Liver (tissue), 9 donors: ENCODE results near the gene TSHZ2. TPM values are rescaled to one million over a fixed set of nuclear protein-coding genes. Genes with fewer than 3 reads are reported as not detected.

ENCODE experiments used
- DNase-seq: peaks from one replicate; pipeline ENCODE4 v3.0.0-alpha.2; 2017; ENCODE audit warnings: low spot score
- H3K27ac ChIP-seq, 2 donors: one replicate each; pipeline ENCODE4 v1.7.0; 2013; ENCODE audit warnings: inconsistent platforms in 2 of 2, low read length in 2 of 2, control low read depth in 1 of 2, low read depth in 1 of 2, mild to moderate bottlenecking in 1 of 2
- H3K27me3 ChIP-seq, 4 donors: one replicate each; pipeline versions ENCODE4 v1.6.1 to v1.7.0; 2013; ENCODE audit warnings: low read length in 3 of 4, inconsistent platforms in 1 of 4, mild to moderate bottlenecking in 1 of 4, moderate library complexity in 1 of 4; ENCODE audit not compliant: control insufficient read depth in 4 of 4, insufficient read depth in 4 of 4
- H3K36me3 ChIP-seq, 4 donors: one replicate each; pipeline versions ENCODE4 v1.6.1 to v1.7.0; 2013; ENCODE audit warnings: low read length in 3 of 4, mild to moderate bottlenecking in 3 of 4, low read depth in 1 of 4, moderate library complexity in 1 of 4; ENCODE audit not compliant: control insufficient read depth in 4 of 4, insufficient read depth in 3 of 4
- H3K4me1 ChIP-seq, 4 donors: one replicate each; pipeline versions ENCODE4 v1.6.1 to v1.7.0; 2013; ENCODE audit warnings: low read length in 3 of 4, mild to moderate bottlenecking in 3 of 4, moderate library complexity in 1 of 4; ENCODE audit not compliant: control insufficient read depth in 4 of 4, insufficient read depth in 4 of 4
- H3K4me3 ChIP-seq, 3 donors: one replicate each; pipeline versions ENCODE4 v1.6.1 to v1.7.0; 2013; ENCODE audit warnings: low read length in 3 of 3, control low read depth in 1 of 3, low read depth in 1 of 3, mild to moderate bottlenecking in 1 of 3
- H3K9ac ChIP-seq, 2 donors: one replicate each; pipeline ENCODE4 v1.7.0; 2013; ENCODE audit warnings: low read length in 2 of 2, mild to moderate bottlenecking in 2 of 2, moderate library complexity in 2 of 2, control low read depth in 1 of 2, low read depth in 1 of 2
- H3K9me3 ChIP-seq, 4 donors: one replicate each; pipeline versions ENCODE4 v1.6.1 to v1.7.0; 2013; ENCODE audit warnings: low read length in 3 of 4; ENCODE audit not compliant: control insufficient read depth in 4 of 4
- ATF3 ChIP-seq: IDR thresholded peaks from 2 replicates; pipeline ENCODE4 v1.6.1; 2016; ENCODE audit warnings: antibody characterized with exemption
- CTCF ChIP-seq: fragments of 150-350 bp; IDR thresholded peaks from 2 replicates; pipeline ENCODE4 v1.5.1; 2017; ENCODE audit warnings: improper control_type of control experiment, low read depth, low read length; ENCODE audit not compliant: missing input control
- EGR1 ChIP-seq, 2 donors: IDR thresholded peaks; 2 replicates each; pipeline ENCODE4 v1.6.1; 2016 to 2018; ENCODE audit warnings: antibody characterized with exemption in 2 of 2, low read depth in 2 of 2
- FOXA1 ChIP-seq: IDR thresholded peaks from 2 replicates; pipeline ENCODE4 v1.6.1; 2016; ENCODE audit warnings: antibody characterized with exemption
- FOXA2 ChIP-seq: IDR thresholded peaks from 2 replicates; pipeline ENCODE4 v1.6.1; 2016; ENCODE audit warnings: antibody characterized with exemption
- GABPA ChIP-seq, 2 donors: IDR thresholded peaks in 1 of 2; conservative IDR thresholded peaks in 1 of 2; 2 replicates each; pipeline ENCODE4 v1.6.1; 2016; ENCODE audit warnings: antibody characterized with exemption in 2 of 2, mild to moderate bottlenecking in 1 of 2, moderate library complexity in 1 of 2
- HNF4A ChIP-seq, 2 donors: conservative IDR thresholded peaks; 2 replicates each; pipeline ENCODE4 v1.6.1; 2016; ENCODE audit warnings: antibody characterized with exemption in 2 of 2, mild to moderate bottlenecking in 2 of 2
- HNF4G ChIP-seq: IDR thresholded peaks from 2 replicates; pipeline ENCODE4 v1.6.1; 2016; ENCODE audit warnings: antibody characterized with exemption
- JUND ChIP-seq, 2 donors: IDR thresholded peaks; 2 replicates each; pipeline ENCODE4 v1.6.1; 2016; ENCODE audit warnings: antibody characterized with exemption in 2 of 2
- MAX ChIP-seq: IDR thresholded peaks from 2 replicates; pipeline ENCODE4 v1.6.1; 2016; ENCODE audit warnings: antibody characterized with exemption
- NR2F2 ChIP-seq: IDR thresholded peaks from 2 replicates; pipeline ENCODE4 v1.6.1; 2016; ENCODE audit warnings: antibody characterized with exemption
- RAD21 ChIP-seq, 2 donors: IDR thresholded peaks; 2 replicates each; pipeline ENCODE4 v1.6.1; 2016; ENCODE audit warnings: antibody characterized with exemption in 2 of 2, mild to moderate bottlenecking in 2 of 2
- REST ChIP-seq: IDR thresholded peaks from 2 replicates; pipeline ENCODE4 v1.6.1; 2016; ENCODE audit warnings: antibody characterized with exemption, mild to moderate bottlenecking
- RXRA ChIP-seq, 2 donors: IDR thresholded peaks; 2 replicates each; pipeline ENCODE4 v1.6.1; 2017 to 2018; ENCODE audit warnings: antibody characterized with exemption in 2 of 2, mild to moderate bottlenecking in 1 of 2
- SP1 ChIP-seq: IDR thresholded peaks from 2 replicates; pipeline ENCODE4 v1.6.1; 2018; ENCODE audit warnings: antibody characterized with exemption, mild to moderate bottlenecking
- ZBTB33 ChIP-seq: IDR thresholded peaks from 2 replicates; pipeline ENCODE4 v1.6.1; 2016; ENCODE audit warnings: antibody characterized with exemption
- WGBS: extraction: QIAGEN DNeasy Blood & Tissue Kit; methylation state at CpG from one replicate; pipeline ENCODE4 v1.1.7; 2013; 5-methylcytosine and 5-hydroxymethylcytosine counted together
- polyA plus RNA-seq, 2 donors: library from polyadenylated mRNA; stranded (reverse) in 1 of 2; unstranded in 1 of 2; fragments of 200-250 nt in 1 of 2; fragments of >200 nt in 1 of 2; fragmentation: Nextera tagmentation in 1 of 2; extraction: Ambion mirVana in 1 of 2; gene quantifications; one replicate each; pipeline versions ENCODE4 v1.2.1 to v1.2.3, GENCODE V29; 2013 to 2015
- total RNA-seq, 2 donors: library from RNA; depleted of rRNA; stranded (reverse); fragments of >200 nt; gene quantifications; one replicate each; pipeline ENCODE4 v1.2.3, GENCODE V29; 2014
- donor health status: healthy.
- donor health status: healthy.
- donor health status: healthy.
- donor health status: healthy.
- donor health status: healthy.

TSHZ2 gene
- total and polyA plus RNA-seq, 4 donors, result 2.9 to 11.3 (median 7.8) TPM

- TF ChIP-seq HNF4A (conservative IDR thresholded peaks at IDR 0.05), result no peak
- no peak for TF ChIP-seq HNF4G
- no peak for DNase-seq
- WGBS, result 97% methylated on average over 1 of the region's 1 CpG
- H3K9ac ChIP-seq, result no peak overlapping the region
- H3K4me3 ChIP-seq, result no peak overlapping the region
- no peak overlapping the region for H3K27ac ChIP-seq
- no peaks in the 10 kb centered on the region for H3K9me3 ChIP-seq
- H3K4me1 ChIP-seq, result no peaks in the 10 kb centered on the region
- no peaks in the 10 kb centered on the region for H3K36me3 ChIP-seq
- no peaks in the 10 kb centered on the region for H3K27me3 ChIP-seq
Measured at GRCh38 chr20:53292347-53292746, 320.2 kb downstream of the TSHZ2 start.

- DNase-seq, result no peak
- H3K27me3 ChIP-seq, result no peaks in the 10 kb centered on the region
- H3K9ac ChIP-seq, result no peak overlapping the region
- TF ChIP-seq EGR1 (IDR thresholded peaks at IDR 0.05; ENCODE audit: low read depth in 2 of 2) (no peak), MAX (no peak), JUND (IDR thresholded peaks at IDR 0.05) (no peak), FOXA2 (no peak), HNF4G (no peak), RXRA (IDR thresholded peaks at IDR 0.05) (no peak), SP1 (no peak)
- H3K27ac ChIP-seq, result no peak overlapping the region
- H3K4me1 ChIP-seq, result no peaks in the 10 kb centered on the region
- 96% methylated on average over 3 of the region's 3 CpGs for WGBS
- H3K9me3 ChIP-seq, result no peaks in the 10 kb centered on the region
- no peak overlapping the region for H3K4me3 ChIP-seq
- no peaks in the 10 kb centered on the region for H3K36me3 ChIP-seq
Measured at GRCh38 chr20:53294804-53295203, 322.6 kb downstream of the TSHZ2 start.

GRCh38 chr20:53296025-53296424, 323.9 kb downstream of the TSHZ2 start:
- no peaks in the 10 kb centered on the region for H3K36me3 ChIP-seq
- no peak overlapping the region for H3K27ac ChIP-seq
- H3K4me3 ChIP-seq, result no peak overlapping the region
- no peaks in the 10 kb centered on the region for H3K27me3 ChIP-seq
- H3K9me3 ChIP-seq, result no peaks in the 10 kb centered on the region
- TF ChIP-seq ATF3 (no peak), NR2F2 (no peak), ZBTB33 (no peak), MAX (no peak), GABPA (IDR thresholded peaks at IDR 0.05 in 1 of 2, conservative IDR thresholded peaks at IDR 0.05 in 1 of 2) (no peak), FOXA1 (no peak), RXRA (IDR thresholded peaks at IDR 0.05) (no peak), FOXA2 (no peak), CTCF (no peak), RAD21 (IDR thresholded peaks at IDR 0.05) (no peak), REST (no peak)
- H3K9ac ChIP-seq, result no peak overlapping the region
- 87% methylated on average over 2 of the region's 2 CpGs for WGBS
- H3K4me1 ChIP-seq, result no peaks in the 10 kb centered on the region
- DNase-seq, result no peak
